HEK293 (cell line): ENCODE measurements around the gene STING1.
"Not testable (repeated sequence)": the region's sequence is repeated elsewhere in the genome, so short reads cannot be mapped to it uniquely, and the experiment has no call there.

Experiments
- CTCF ChIA-PET: fragments of 350-600 bp; formaldehyde crosslinking; extraction: SDS; loops from one replicate; lab custom pipeline; 2021; ENCODE audit warnings: antibody characterized with exemption; lab: Yijun Ruan, JAX
- POLR2A ChIA-PET: fragments of 300-600 bp; formaldehyde crosslinking; extraction: SDS; loops from one replicate; lab custom pipeline; 2020; ENCODE audit warnings: antibody characterized with exemption, inconsistent platforms; lab: Yijun Ruan, JAX
- H3K27ac ChIP-seq: fragments of 200-500 bp; sonication (Bioruptor generic); 2 replicates; pipeline ENCODE4 v1.5.1; 2014; ENCODE audit warnings: low read depth, low read length, control low read depth, inconsistent platforms; ENCODE audit errors: extremely low read depth
- H3K36me3 ChIP-seq, 2 experiments: fragments of 200-500 bp in 1 of 2; sonication (Bioruptor generic) in 1 of 2; 1 replicate in 1 of 2; 2 replicates in 1 of 2; pipeline ENCODE4 v1.5.1; 2014 to 2017; ENCODE audit warnings: inconsistent platforms in 2 of 2, low read length in 2 of 2; ENCODE audit not compliant: control insufficient read depth in 2 of 2, insufficient read depth in 1 of 2
- H3K4me1 ChIP-seq: fragments of 200-500 bp; sonication (Bioruptor generic); 2 replicates; pipeline ENCODE4 v1.5.1; 2014; ENCODE audit warnings: mild to moderate bottlenecking, low read length, inconsistent platforms; ENCODE audit not compliant: control insufficient read depth, insufficient read depth
- H3K4me3 ChIP-seq: 2 replicates; pipeline ENCODE4 v1.5.1; 2011; ENCODE audit warnings: low read depth, mild to moderate bottlenecking, control low read depth, low read length, moderate library complexity
- H3K9me3 ChIP-seq: fragments of 200-500 bp; sonication (Bioruptor generic); 2 replicates; pipeline ENCODE4 v1.5.1; 2014; ENCODE audit warnings: low read depth, low read length, inconsistent platforms; ENCODE audit not compliant: control insufficient read depth, insufficient read depth
- KLF1 ChIP-seq: fragments of 450-650 bp; formaldehyde crosslinking; IDR thresholded peaks from 2 replicates; pipeline ENCODE4 v1.5.1; 2016; ENCODE audit warnings: missing biosample characterization, missing genetic modification characterization
- ZBTB17 ChIP-seq: fragments of 450-650 bp; formaldehyde crosslinking; IDR thresholded peaks from 2 replicates; pipeline ENCODE4 v1.5.1; 2016; ENCODE audit warnings: missing biosample characterization, missing genetic modification characterization
- ZBTB20 ChIP-seq: fragments of 450-650 bp; formaldehyde crosslinking; IDR thresholded peaks from 2 replicates; pipeline ENCODE4 v1.5.1; 2016; ENCODE audit warnings: missing biosample characterization, missing genetic modification characterization
- ZBTB48 ChIP-seq: fragments of 450-650 bp; formaldehyde crosslinking; IDR thresholded peaks from 2 replicates; pipeline ENCODE4 v1.5.1; 2016; ENCODE audit warnings: missing biosample characterization, missing genetic modification characterization
- ZBTB7A ChIP-seq: fragments of 450-650 bp; formaldehyde crosslinking; IDR thresholded peaks from 2 replicates; pipeline ENCODE4 v1.5.1; 2016; ENCODE audit warnings: low read depth, missing biosample characterization, missing genetic modification characterization
- ZIC2 ChIP-seq: fragments of 450-650 bp; formaldehyde crosslinking; IDR thresholded peaks from 2 replicates; pipeline ENCODE4 v1.5.1; 2016; ENCODE audit warnings: missing biosample characterization, missing genetic modification characterization
- ZNF157 ChIP-seq: fragments of 450-650 bp; formaldehyde crosslinking; IDR thresholded peaks from 2 replicates; pipeline ENCODE4 v1.5.1; 2016; ENCODE audit warnings: missing biosample characterization, missing genetic modification characterization
- ZNF221 ChIP-seq: fragments of 450-650 bp; formaldehyde crosslinking; IDR thresholded peaks from 2 replicates; pipeline ENCODE4 v1.5.1; 2017; ENCODE audit warnings: missing biosample characterization, missing genetic modification characterization, borderline replicate concordance
- ZNF324 ChIP-seq: fragments of 450-650 bp; formaldehyde crosslinking; IDR thresholded peaks from 2 replicates; pipeline ENCODE4 v1.5.1; 2016; ENCODE audit warnings: missing biosample characterization, missing genetic modification characterization
- ZNF514 ChIP-seq: fragments of 450-650 bp; formaldehyde crosslinking; IDR thresholded peaks from 2 replicates; pipeline ENCODE4 v1.5.1; 2016; ENCODE audit warnings: missing biosample characterization, missing genetic modification characterization
- ZNF600 ChIP-seq: fragments of 450-650 bp; formaldehyde crosslinking; IDR thresholded peaks from 2 replicates; pipeline ENCODE4 v1.5.1; 2016; ENCODE audit warnings: missing biosample characterization, missing genetic modification characterization
- ZNF747 ChIP-seq: fragments of 450-650 bp; formaldehyde crosslinking; IDR thresholded peaks from 2 replicates; pipeline ENCODE4 v1.5.1; 2016; ENCODE audit warnings: missing biosample characterization, missing genetic modification characterization
- TF ChIP-seq, protein P1 (sequence below): fragments of 450-650 bp; formaldehyde crosslinking; IDR thresholded peaks from 2 replicates; pipeline ENCODE4 v1.5.1; 2016; ENCODE audit warnings: missing biosample characterization, missing genetic modification characterization
- TF ChIP-seq, protein P2 (sequence below): fragments of 450-650 bp; formaldehyde crosslinking; IDR thresholded peaks from 2 replicates; pipeline ENCODE4 v1.5.0; 2017; ENCODE audit warnings: missing biosample characterization, missing genetic modification characterization, borderline replicate concordance
- TF ChIP-seq, protein P3 (sequence below): fragments of 450-650 bp; formaldehyde crosslinking; IDR thresholded peaks from 2 replicates; pipeline ENCODE4 v1.5.1; 2016; ENCODE audit warnings: missing biosample characterization, missing genetic modification characterization

Gene STING1

DNA sequence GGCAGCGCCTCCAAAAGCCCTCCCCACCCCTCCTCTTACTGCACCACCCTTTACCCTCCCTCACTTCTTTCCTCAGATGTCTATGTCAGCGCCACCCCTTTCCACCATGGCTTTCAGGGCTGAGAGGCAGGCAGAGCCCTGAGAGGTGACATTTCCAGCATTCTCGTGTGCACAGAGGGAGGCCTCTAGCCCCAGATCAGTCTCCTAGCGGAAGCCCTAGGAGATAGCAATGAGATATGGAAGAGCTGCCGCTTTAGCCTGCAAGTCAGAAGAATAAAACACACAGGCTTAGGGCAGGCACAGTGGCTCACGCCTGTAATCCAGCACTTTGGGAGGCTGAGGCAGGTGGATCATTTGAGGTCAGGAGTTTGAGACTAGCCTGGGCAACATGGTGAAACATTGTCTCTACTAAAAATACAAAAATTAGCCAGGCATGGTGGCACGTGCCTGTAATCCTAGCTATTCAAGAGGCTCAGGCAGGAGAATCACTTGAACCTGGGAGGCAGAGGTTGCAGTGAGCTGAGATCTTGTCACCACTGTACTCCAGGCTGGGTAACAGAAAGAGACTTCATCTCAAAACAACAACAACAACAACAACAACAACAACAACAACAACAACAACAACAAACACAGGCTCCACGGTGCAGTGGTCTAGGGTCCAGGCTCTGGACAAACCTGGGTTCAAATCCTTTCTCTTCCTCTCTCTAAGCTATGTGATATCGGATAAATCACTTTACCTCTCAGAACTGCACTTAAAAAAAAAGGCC is 3.7 kb downstream of the STING1 start:
- not testable (repeated sequence) for H3K9me3 ChIP-seq, H3K27ac ChIP-seq, H3K4me3 ChIP-seq
- ChIA-PET CTCF (interaction anchor here (0.9 kb wide), 1 partner anchor 35 kb away, joined by 3 read pairs; no protein-coding TSS in a partner anchor), POLR2A (interaction anchor here (0.6 to 1.5 kb wide), 3 partner anchors 15 to 40 kb away, joined by 3 to 4 read pairs (median 3); no protein-coding TSS in a partner anchor)
- Histone ChIP-seq H3K36me3 (peaks cover 15 to 52% of the 10 kb centered on the region in 2 experiments; a peak in 2 of 3 replicates), H3K4me1 (peaks cover 15% of the 10 kb centered on the region)
- TF ChIP-seq, protein P1, sequence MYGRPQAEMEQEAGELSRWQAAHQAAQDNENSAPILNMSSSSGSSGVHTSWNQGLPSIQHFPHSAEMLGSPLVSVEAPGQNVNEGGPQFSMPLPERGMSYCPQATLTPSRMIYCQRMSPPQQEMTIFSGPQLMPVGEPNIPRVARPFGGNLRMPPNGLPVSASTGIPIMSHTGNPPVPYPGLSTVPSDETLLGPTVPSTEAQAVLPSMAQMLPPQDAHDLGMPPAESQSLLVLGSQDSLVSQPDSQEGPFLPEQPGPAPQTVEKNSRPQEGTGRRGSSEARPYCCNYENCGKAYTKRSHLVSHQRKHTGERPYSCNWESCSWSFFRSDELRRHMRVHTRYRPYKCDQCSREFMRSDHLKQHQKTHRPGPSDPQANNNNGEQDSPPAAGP (tag by site-specific recombination): peak; percentile 28; the same call in 1 of the 2 replicates
- 0 out of 2 replicates have a peak, but pooled peaks have one; percentile 28 for TF ChIP-seq ZNF747 (tag by site-specific recombination)

DNA sequence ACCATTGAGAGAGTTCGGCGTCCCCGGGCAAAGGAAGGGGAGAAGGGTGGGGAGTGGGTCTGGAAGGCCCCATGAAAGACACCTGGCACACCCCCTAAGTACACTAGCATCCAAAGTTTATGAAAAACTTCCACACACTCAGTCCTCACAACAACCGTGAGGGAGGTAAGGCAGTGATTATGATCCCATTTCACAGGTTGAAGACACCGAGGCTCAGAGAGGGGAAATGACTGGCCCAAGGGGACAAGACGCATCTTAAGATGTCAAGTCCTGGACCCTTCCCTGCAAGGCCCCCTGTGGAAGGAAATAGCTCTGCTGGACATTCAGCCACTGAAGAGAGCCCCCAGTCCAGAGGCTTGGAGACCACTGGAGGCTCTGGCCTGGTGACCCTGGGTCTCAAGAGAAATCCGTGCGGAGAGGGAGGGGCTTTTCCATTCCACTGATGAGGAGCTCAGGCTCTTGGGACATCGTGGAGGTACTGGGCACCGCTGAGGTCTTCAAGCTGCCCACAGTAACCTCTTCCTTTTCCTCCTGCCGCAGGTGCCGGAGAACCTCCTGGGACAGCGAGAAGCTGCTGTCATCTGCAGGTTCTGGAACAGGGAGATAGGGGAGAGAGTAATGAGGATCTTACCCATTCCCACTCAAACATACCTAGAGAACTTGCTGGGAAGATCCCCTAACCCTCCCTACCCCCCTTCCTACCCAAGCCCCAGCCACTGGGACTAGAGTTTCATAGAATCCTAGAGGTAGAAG is 6.5 kb downstream of the STING1 start:
- H3K4me1 ChIP-seq: peaks cover under 1% of the 10 kb centered on the region; the same call in 1 of the 2 replicates
- ChIA-PET POLR2A (no interaction called here), CTCF (interaction anchor here (0.6 kb wide), 1 partner anchor 55 kb away, joined by 3 read pairs; no protein-coding TSS in a partner anchor)
- H3K27ac ChIP-seq: no peak overlapping the region
- TF ChIP-seq ZNF514 (tag by site-specific recombination) (no peak), ZNF221 (tag by site-specific recombination) (no peak), ZBTB7A (no peak), ZNF600 (tag by site-specific recombination) (peak; percentile 81), ZBTB20 (tag by site-specific recombination) (no peak)
- H3K36me3 ChIP-seq: peaks cover 15 to 51% of the 10 kb centered on the region in 2 experiments; a peak in 2 of 3 replicates
- H3K9me3 ChIP-seq: no peaks in the 10 kb centered on the region
- no peak overlapping the region for H3K4me3 ChIP-seq

DNA sequence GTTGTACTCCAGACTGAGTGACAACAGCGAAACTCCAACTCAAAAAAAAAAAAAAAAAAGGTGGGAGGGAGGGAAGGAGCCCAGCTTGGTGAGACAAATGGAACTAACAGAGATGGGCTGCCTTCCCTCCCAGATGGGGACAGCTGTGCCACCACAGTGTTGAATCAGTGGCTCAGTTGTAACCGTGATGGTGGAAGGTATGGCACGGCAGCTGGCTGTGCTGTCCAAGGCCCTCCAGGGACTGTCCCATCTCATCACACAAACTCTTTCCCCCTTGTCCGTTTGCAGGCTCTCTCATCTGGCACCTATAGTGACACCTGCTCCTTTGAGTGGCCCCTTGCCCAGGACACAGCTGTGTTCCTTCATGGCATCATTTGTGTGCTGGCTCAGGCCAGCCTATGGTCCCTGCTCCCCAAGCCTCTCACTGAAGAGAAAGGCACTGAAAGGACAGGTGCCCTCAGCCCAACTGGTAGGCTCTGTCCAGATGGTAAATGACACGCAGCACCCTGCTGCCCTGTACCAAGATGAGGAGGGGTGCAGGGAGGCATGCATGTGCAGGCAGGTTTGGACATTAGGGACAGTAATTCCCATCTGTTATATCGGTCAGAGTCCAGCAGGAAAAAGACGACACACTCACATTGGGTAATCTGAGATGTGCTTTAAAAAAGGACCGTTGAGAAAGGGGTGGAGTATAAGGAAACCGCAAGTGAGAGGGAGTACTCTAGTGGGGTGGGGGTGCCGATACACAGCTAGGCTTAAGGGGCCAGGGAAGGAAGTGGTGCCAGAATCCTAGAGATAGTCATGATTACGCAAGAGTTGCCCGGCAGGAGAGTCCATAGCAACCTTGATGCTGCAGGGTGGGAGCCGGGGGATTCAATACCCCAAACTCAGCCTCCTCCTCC is 7.4 kb downstream of the STING1 start:
- TF ChIP-seq, protein P2, sequence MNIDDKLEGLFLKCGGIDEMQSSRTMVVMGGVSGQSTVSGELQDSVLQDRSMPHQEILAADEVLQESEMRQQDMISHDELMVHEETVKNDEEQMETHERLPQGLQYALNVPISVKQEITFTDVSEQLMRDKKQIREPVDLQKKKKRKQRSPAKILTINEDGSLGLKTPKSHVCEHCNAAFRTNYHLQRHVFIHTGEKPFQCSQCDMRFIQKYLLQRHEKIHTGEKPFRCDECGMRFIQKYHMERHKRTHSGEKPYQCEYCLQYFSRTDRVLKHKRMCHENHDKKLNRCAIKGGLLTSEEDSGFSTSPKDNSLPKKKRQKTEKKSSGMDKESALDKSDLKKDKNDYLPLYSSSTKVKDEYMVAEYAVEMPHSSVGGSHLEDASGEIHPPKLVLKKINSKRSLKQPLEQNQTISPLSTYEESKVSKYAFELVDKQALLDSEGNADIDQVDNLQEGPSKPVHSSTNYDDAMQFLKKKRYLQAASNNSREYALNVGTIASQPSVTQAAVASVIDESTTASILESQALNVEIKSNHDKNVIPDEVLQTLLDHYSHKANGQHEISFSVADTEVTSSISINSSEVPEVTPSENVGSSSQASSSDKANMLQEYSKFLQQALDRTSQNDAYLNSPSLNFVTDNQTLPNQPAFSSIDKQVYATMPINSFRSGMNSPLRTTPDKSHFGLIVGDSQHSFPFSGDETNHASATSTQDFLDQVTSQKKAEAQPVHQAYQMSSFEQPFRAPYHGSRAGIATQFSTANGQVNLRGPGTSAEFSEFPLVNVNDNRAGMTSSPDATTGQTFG (tag by site-specific recombination): no peak
- TF ChIP-seq ZIC2 (tag by site-specific recombination) (peak; percentile 15; the same call in 1 of the 2 replicates), ZBTB48 (tag by site-specific recombination) (0 out of 2 replicates have a peak, but pooled peaks have one; percentile 17), ZBTB17 (tag by site-specific recombination) (peak; percentile 25; the same call in 1 of the 2 replicates), ZNF600 (tag by site-specific recombination) (0 out of 2 replicates have a peak, but pooled peaks have one; percentile 22), KLF1 (tag by site-specific recombination) (peak; percentile 61; the same call in 1 of the 2 replicates), ZNF324 (no peak), ZNF157 (tag by site-specific recombination) (0 out of 2 replicates have a peak, but pooled peaks have one; percentile 10)
- TF ChIP-seq, protein P3, sequence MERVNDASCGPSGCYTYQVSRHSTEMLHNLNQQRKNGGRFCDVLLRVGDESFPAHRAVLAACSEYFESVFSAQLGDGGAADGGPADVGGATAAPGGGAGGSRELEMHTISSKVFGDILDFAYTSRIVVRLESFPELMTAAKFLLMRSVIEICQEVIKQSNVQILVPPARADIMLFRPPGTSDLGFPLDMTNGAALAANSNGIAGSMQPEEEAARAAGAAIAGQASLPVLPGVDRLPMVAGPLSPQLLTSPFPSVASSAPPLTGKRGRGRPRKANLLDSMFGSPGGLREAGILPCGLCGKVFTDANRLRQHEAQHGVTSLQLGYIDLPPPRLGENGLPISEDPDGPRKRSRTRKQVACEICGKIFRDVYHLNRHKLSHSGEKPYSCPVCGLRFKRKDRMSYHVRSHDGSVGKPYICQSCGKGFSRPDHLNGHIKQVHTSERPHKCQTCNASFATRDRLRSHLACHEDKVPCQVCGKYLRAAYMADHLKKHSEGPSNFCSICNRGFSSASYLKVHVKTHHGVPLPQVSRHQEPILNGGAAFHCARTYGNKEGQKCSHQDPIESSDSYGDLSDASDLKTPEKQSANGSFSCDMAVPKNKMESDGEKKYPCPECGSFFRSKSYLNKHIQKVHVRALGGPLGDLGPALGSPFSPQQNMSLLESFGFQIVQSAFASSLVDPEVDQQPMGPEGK (tag by site-specific recombination): 0 out of 2 replicates have a peak, but pooled peaks have one; percentile 39
- H3K9me3 ChIP-seq: no peaks in the 10 kb centered on the region
- no peak overlapping the region for H3K4me3 ChIP-seq
- POLR2A ChIA-PET: interaction anchor here (0.7 kb wide), 1 partner anchor 36 kb away, joined by 4 read pairs; the partner anchor contains the start of gene DNAJC18
- no peaks in the 10 kb centered on the region for H3K4me1 ChIP-seq
- CTCF ChIA-PET: interaction anchor here (0.7 to 1.2 kb wide), 4 partner anchors 20 to 312 kb away, joined by 3 to 5 read pairs (median 4); no protein-coding TSS in a partner anchor
- no peak overlapping the region for H3K27ac ChIP-seq
- peaks cover 8 to 42% of the 10 kb centered on the region in 2 experiments; a peak in 2 of 3 replicates for H3K36me3 ChIP-seq
